Hepatocyte (in vitro differentiated cells): ENCODE data around the gene ADAMTS15.

Experiments
- CTCF ChIP-seq: fragments of 200-600 bp; sonication (generic); IDR thresholded peaks from 2 replicates; pipeline ENCODE4 v1.5.1; 2016; ENCODE audit warnings: antibody characterized with exemption, mild to moderate bottlenecking; ENCODE audit not compliant: poor library complexity
- EZH2 ChIP-seq: fragments of 200-600 bp; sonication (generic); IDR thresholded peaks from 2 replicates; pipeline ENCODE4 v1.6.1; 2016; ENCODE audit warnings: antibody characterized with exemption, mild to moderate bottlenecking, borderline replicate concordance
- EZH2phosphoT487 ChIP-seq: fragments of 200-600 bp; sonication (generic); IDR thresholded peaks from one replicate; pipeline ENCODE4 v1.6.1; 2018; ENCODE audit warnings: antibody characterized with exemption, mild to moderate bottlenecking, low read depth, moderate library complexity; ENCODE audit not compliant: unreplicated experiment, severe bottlenecking

- TF ChIP-seq CTCF: no peak
- no peak for TF ChIP-seq EZH2
- no peak for TF ChIP-seq EZH2phosphoT487
Observed at GRCh38 chr11:130504317-130504716, 55.9 kb downstream of the ADAMTS15 start.
